GM10266 (cell line): ENCODE data around the gene ODAD3.

ENCODE experiments used
- DNase-seq: peaks from one replicate; pipeline ENCODE4 v3.0.0; 2012; ENCODE audit errors: extremely low spot score
- TF ChIP-seq, protein P1 (sequence below): IDR thresholded peaks from 2 replicates; pipeline ENCODE4 v1.5.1; 2012; ENCODE audit warnings: mild to moderate bottlenecking, low read depth; ENCODE audit not compliant: control insufficient read depth, insufficient read depth; ENCODE audit errors: missing control alignments

Gene ODAD3

DNA sequence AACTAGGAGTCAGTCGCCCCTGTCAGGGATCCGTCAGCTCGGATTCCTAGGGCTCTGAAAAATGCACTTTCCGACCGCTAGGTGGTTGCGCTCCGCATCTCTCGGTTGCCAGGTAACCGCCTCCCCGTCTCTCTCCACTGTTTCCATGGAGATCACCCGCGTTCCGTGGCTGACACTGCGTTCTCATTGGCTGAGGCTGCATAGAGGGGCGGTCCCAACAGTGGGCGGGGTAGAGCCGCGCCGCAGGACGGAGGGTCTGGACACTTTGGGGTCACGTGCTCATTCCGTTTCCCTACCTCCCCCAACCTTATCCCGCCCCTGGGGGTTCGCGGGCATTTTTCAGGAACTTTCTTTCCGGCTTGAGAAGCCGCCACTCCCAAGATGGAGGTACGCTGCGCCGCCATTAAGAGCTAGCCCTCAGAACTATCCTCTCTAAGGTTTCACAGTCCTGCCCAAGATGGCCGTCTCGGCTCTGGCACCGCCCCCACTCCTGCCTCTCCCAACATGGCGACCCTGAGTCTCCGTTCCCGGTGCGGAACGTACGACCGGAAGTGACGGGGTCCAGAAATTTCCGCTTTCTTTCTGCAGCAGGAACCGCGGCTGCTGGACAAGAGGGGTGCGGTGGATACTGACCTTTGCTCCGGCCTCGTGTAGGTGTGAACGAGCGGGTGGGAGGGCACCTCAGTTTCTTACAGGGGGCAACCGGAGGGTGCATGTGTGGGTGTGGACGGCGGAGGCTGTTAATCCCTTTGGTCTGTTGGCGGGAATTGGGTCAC is at the start of gene ODAD3, which contains the start of gene PRKCSH:
TSS of gene ODAD3 (minus strand) at position 65 of the 776 bp plus-strand sequence. CDS start 105 bp downstream, outside the sequence.
TSS of gene PRKCSH (plus strand) at position 579 of the 776 bp plus-strand sequence. CDS start 483 bp downstream, outside the sequence.
- TF ChIP-seq, protein P1, sequence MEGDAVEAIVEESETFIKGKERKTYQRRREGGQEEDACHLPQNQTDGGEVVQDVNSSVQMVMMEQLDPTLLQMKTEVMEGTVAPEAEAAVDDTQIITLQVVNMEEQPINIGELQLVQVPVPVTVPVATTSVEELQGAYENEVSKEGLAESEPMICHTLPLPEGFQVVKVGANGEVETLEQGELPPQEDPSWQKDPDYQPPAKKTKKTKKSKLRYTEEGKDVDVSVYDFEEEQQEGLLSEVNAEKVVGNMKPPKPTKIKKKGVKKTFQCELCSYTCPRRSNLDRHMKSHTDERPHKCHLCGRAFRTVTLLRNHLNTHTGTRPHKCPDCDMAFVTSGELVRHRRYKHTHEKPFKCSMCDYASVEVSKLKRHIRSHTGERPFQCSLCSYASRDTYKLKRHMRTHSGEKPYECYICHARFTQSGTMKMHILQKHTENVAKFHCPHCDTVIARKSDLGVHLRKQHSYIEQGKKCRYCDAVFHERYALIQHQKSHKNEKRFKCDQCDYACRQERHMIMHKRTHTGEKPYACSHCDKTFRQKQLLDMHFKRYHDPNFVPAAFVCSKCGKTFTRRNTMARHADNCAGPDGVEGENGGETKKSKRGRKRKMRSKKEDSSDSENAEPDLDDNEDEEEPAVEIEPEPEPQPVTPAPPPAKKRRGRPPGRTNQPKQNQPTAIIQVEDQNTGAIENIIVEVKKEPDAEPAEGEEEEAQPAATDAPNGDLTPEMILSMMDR, result peak; percentile 80
- DNase-seq, result peak; percentile 99

DNA sequence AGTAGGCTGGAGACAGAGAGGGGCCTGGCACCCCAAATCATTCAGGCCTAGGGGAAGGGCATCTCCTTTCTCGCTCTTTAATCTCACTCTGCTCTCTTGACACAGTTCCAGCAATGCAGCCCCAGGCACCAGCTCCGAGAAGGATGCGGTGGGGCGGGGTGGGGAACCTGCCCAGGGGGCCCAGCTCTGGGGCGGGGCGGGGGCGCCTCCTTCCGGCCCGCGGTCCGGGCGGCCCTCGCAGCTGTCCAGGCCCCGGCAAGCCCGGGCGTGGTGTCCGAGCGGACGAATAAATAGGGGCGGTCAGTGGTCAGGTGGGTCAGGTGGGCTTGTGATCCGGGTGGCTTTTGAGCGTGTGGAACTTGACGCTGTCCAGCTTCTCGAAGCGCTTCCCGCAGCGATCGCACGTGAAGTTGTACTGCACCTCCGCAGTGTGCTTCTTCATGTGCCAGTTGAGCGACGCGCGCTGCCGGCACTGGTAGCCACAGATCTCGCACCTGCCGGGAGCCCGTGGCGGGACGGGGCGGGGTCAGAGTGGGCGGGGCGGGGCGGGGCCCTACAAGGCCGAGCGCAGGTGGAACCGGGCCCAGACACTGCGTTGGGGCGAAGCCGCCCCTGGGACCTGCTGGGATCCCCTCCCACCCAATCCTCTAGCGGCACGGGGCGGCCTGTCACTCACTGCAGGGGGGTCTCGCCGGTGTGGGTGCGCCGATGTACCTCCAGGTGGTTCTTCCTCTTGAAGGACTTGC is 48.6 kb upstream of the ODAD3 start:
- TF ChIP-seq, protein P1, result no peak
- no peak for DNase-seq

DNA sequence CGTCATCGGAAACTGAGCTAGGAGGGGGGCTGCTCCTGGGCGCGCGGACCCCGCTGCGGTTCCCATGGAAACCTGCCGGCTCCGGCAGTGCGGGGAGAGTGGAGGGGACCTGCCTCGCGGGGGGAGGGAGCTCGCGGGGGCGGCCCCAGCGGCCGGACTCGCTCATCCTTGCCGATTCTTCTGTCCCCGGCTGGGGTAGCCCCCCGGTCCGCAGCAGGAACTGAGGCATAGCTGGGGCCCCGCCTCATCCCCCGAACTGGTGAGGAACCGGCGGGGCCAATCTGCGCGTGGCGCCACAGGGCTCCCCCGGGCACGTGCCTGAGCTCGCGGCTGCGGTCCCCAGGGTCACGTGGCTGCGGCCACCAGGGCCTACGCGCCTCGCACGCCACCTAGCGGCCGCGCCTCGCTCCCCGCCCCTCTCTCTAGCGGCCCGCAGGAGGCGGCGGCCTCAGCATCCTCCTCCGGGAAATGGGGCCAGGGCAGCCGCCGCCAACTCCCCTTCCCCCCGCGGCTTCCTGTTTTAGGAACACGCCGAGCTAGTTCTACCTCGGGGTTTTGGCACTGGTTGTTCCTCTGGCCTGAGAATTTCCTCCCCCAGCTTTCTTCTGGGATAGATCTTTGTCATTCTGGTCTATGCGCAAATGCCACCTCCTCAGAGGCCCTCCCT is 47.6 kb upstream of the ODAD3 start:
- TF ChIP-seq, protein P1, result peak; percentile 98
- DNase-seq, result peak; percentile 98

DNA sequence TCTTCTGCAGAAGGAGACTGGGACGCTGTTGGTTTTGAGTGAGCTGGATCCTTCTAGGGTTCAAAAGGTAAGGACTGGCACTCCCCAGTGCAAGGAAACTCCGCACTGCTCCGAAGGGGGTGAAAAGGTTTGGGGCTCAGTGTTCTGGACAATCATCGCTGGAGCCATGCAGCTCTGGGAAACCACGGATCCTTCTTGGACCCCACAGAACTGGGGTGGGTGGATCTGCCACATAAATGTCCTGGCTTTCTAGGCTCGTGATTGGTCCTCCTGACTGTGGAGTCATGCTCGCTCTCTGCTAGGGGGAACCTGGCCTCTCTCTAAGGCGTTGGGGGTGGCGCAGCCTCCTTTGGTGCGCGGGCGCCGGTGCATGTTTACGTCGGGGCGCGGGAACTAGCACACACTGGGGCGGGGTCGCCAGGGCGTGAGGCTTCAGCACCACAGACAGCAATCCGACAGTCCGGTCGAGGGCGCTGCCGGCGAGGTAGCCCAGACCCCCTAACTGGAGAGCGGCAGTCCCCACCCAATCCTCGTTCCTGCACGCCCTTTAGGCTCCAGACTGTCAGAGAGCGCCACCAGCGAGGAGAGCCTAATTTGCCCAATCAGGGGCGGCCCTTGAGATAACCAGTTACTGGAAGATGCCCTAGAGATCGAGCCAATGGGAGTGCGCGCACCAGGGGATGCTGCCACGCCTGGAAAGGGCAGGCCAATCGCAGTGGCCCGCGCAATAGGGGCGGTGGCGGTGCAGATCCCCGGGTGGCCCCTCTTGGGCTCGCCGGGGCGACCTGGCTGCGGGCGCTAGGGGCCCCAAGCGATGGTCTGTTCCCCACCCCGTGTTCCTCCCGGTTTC is 46.8 kb upstream of the ODAD3 start:
- TF ChIP-seq, protein P1, result no peak
- DNase-seq, result peak; percentile 97

DNA sequence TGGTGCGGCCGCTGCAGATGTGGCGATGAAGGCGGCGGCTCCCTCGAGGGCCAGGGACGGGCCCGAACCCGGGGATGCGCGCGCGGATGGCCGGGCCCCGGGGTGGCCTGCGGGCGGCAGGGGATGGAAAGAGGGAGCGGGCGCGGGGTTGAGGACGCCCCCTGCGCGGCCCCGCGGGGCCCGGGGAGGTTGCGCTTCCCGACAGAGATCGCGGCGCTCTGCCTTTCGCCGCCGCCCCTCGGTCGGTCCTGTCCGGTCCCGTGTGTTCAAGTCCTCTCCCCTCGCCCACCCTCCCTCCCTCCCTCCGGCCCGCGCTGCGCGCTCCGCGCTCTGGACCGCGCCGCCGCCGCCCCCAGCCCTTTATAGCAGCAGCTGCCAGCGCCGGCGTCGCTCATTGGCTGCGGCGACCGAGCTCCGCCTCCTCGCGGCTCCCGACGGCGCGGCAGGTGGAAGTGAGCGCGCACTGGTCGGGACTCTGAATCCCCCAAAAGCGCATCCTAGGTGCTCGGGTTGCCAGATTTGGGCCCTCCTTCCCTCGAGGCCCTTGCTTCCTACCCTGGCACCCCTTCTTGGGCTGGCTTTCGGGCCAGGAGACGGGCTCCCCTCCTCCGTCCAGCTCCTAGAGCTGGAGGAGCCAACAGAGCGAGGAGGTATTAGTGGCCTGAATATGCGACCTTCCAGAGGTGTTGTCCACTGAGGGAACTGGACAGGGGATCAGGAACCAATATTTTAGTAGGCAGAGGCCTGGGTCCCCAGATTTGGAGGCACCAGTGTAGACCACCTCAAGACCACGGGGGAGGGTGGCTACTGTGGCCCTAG is 46.0 kb upstream of the ODAD3 start, which contains the start of gene ELAVL3:
TSS of gene ELAVL3 (minus strand) at position 332 of the 819 bp plus-strand sequence. CDS start 438 bp downstream, outside the sequence.
- no peak for DNase-seq
- TF ChIP-seq, protein P1, result no peak
